Mesendoderm (in vitro differentiated cells): Measurements from ENCODE around the gene PLA2G4D.

Source experiments
- DNase-seq: peaks from one replicate; pipeline ENCODE4 v3.0.0; 2013
- H2AK5ac ChIP-seq: 2 replicates; pipeline ENCODE4 v1.6.1; 2013; ENCODE audit warnings: low read length, inconsistent platforms
- H2BK120ac ChIP-seq: 2 replicates; pipeline ENCODE4 v1.6.1; 2013; ENCODE audit warnings: low read depth, mild to moderate bottlenecking, low read length, moderate library complexity, mixed read lengths
- H2BK15ac ChIP-seq: replicated peaks from 2 replicates; pipeline ENCODE4 v1.6.1; 2013; ENCODE audit warnings: low read depth, mild to moderate bottlenecking, moderate library complexity
- H2BK5ac ChIP-seq: 2 replicates; pipeline ENCODE4 v1.6.1; 2013; ENCODE audit warnings: low read length, inconsistent platforms
- H3K18ac ChIP-seq: 2 replicates; pipeline ENCODE4 v1.6.1; 2013; ENCODE audit warnings: mild to moderate bottlenecking, low read length, mixed read lengths
- H3K23ac ChIP-seq: one replicate; pipeline ENCODE4 v1.6.1; 2013; ENCODE audit warnings: low read length
- H3K27ac ChIP-seq: 2 replicates; pipeline ENCODE4 v1.5.1; 2013; ENCODE audit warnings: low read depth, mild to moderate bottlenecking, inconsistent platforms, low read length, moderate library complexity
- H3K27me3 ChIP-seq: 2 replicates; pipeline ENCODE4 v1.6.1; 2013; ENCODE audit warnings: low read length, control low read depth, mild to moderate bottlenecking, inconsistent platforms; ENCODE audit not compliant: insufficient read depth, poor library complexity
- H3K36me3 ChIP-seq: 2 replicates; pipeline ENCODE4 v1.6.1; 2013; ENCODE audit warnings: low read length, inconsistent platforms; ENCODE audit not compliant: control insufficient read depth, insufficient read depth
- H3K4ac ChIP-seq: one replicate; pipeline ENCODE4 v1.6.1; 2013; ENCODE audit warnings: low read depth, mild to moderate bottlenecking, low read length, moderate library complexity
- H3K4me1 ChIP-seq: 2 replicates; pipeline ENCODE4 v1.6.1; 2013; ENCODE audit warnings: low read depth, low read length, inconsistent platforms; ENCODE audit not compliant: control insufficient read depth
- H3K4me2 ChIP-seq: 2 replicates; pipeline ENCODE4 v1.6.1; 2013; ENCODE audit warnings: low read length
- H3K4me3 ChIP-seq: 2 replicates; pipeline ENCODE4 v1.5.1; 2013; ENCODE audit warnings: mild to moderate bottlenecking, low read length
- H3K56ac ChIP-seq: one replicate; pipeline ENCODE4 v1.6.1; 2013; ENCODE audit warnings: low read length
- H3K79me1 ChIP-seq: 2 replicates; pipeline ENCODE4 v1.6.1; 2013; ENCODE audit warnings: low read length, inconsistent platforms
- H3K79me2 ChIP-seq: 2 replicates; pipeline ENCODE4 v1.6.1; 2013; ENCODE audit warnings: mild to moderate bottlenecking, low read length; ENCODE audit not compliant: control insufficient read depth, insufficient read depth
- H3K9ac ChIP-seq: 2 replicates; pipeline ENCODE4 v1.6.1; 2013; ENCODE audit warnings: low read length, inconsistent platforms
- H4K5ac ChIP-seq: one replicate; pipeline ENCODE4 v1.6.1; 2013; ENCODE audit warnings: low read length
- H4K8ac ChIP-seq: one replicate; pipeline ENCODE4 v1.6.1; 2013; ENCODE audit warnings: low read depth, mild to moderate bottlenecking, control low read depth, low read length, moderate library complexity
- WGBS: extraction: QIAGEN DNeasy Blood & Tissue Kit; methylation state at CpG from one replicate; pipeline ENCODE4 v1.1.7; 2013; ENCODE audit warnings: low lambda C conversion rate, missing lambda C conversion rate; ENCODE audit not compliant: insufficient coverage; ENCODE audit errors: extremely low coverage; 5-methylcytosine and 5-hydroxymethylcytosine counted together

PLA2G4D gene

GRCh38 chr15:42101861-42102260, 7.5 kb upstream of the PLA2G4D start:
- Histone ChIP-seq H2BK120ac (no peak overlapping the region), H3K27me3 (no peaks in the 10 kb centered on the region), H2BK15ac (no peak overlapping the region), H3K79me2 (no peaks in the 10 kb centered on the region), H3K4me2 (no peak overlapping the region), H3K27ac (no peak overlapping the region), H2BK5ac (no peak overlapping the region), H3K23ac (no peak overlapping the region), H4K5ac (no peak overlapping the region), H3K36me3 (no peaks in the 10 kb centered on the region), H3K4me1 (no peaks in the 10 kb centered on the region), H2AK5ac (no peak overlapping the region), H3K56ac (no peak overlapping the region), H3K9ac (no peak overlapping the region), H4K8ac (no peak overlapping the region), H3K79me1 (no peaks in the 10 kb centered on the region), H3K4ac (no peak overlapping the region), H3K18ac (no peak overlapping the region), H3K4me3 (no peak overlapping the region)
- no CpG with 5 or more reads among the region's 1 CpG for WGBS
- no peak for DNase-seq

DNA sequence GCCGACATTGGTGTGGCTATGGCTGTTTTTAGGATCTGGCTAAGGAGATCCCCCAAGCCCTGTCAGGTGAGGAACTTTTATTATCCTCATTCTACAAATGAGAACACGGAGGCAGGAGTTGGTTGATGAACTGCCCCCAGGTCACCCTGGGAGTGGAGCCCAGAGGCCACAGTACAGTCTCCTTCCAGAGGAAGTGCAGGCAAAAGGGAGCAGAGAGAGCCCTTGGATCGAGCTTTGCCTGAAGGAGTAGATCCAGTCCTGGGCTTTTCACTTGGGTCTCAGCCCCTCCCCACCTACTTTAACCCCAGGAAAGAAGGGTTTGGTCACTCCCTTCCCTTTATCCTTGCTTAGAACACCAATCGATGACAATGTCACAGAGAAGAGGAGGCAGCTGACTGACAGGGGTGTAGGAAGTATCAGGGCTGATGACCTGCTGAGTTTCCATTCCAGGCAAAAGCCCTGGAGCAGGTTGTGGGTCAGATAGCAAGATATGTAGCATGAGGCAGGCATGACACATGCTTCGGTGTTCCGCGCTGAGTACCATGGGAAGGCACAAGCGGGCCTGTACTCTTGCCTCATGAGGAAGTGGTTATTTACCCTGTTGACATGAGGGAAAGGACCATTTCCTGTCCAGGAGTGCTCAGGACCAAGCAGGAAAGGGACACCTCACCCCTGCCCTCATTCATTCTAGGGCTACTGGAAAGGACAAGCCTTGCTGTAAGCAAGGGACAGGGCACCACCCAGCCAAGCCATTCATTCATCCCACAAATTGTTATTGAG, 5.8 kb upstream of the PLA2G4D start:
- H3K4me3 ChIP-seq: no peak overlapping the region
- no CpG with 5 or more reads among the region's 8 CpGs for WGBS
- H4K5ac ChIP-seq: no peak overlapping the region
- H3K27me3 ChIP-seq: no peaks in the 10 kb centered on the region
- H3K56ac ChIP-seq: no peak overlapping the region
- no peak overlapping the region for H3K23ac ChIP-seq
- no peak overlapping the region for H2BK15ac ChIP-seq
- no peak overlapping the region for H2BK5ac ChIP-seq
- H3K9ac ChIP-seq: no peak overlapping the region
- no peaks in the 10 kb centered on the region for H3K4me1 ChIP-seq
- no peak overlapping the region for H2AK5ac ChIP-seq
- H3K18ac ChIP-seq: no peak overlapping the region
- no peak overlapping the region for H2BK120ac ChIP-seq
- no peak overlapping the region for H3K27ac ChIP-seq
- no peaks in the 10 kb centered on the region for H3K36me3 ChIP-seq
- no peak overlapping the region for H3K4ac ChIP-seq
- H3K79me2 ChIP-seq: no peaks in the 10 kb centered on the region
- DNase-seq: no peak
- no peaks in the 10 kb centered on the region for H3K79me1 ChIP-seq
- no peak overlapping the region for H4K8ac ChIP-seq
- H3K4me2 ChIP-seq: no peak overlapping the region

GRCh38 chr15:42097018-42097417, 2.7 kb upstream of the PLA2G4D start:
- Histone ChIP-seq H3K4me1 (peaks cover 7% of the 10 kb centered on the region), H2AK5ac (no peak overlapping the region), H4K8ac (no peak overlapping the region), H3K27me3 (no peaks in the 10 kb centered on the region), H3K36me3 (no peaks in the 10 kb centered on the region), H3K56ac (no peak overlapping the region), H3K18ac (no peak overlapping the region), H3K4me3 (no peak overlapping the region), H4K5ac (no peak overlapping the region), H3K27ac (no peak overlapping the region), H2BK5ac (no peak overlapping the region), H3K4me2 (no peak overlapping the region), H2BK120ac (no peak overlapping the region), H3K23ac (no peak overlapping the region), H2BK15ac (no peak overlapping the region), H3K79me1 (no peaks in the 10 kb centered on the region), H3K79me2 (no peaks in the 10 kb centered on the region), H3K9ac (no peak overlapping the region), H3K4ac (no peak overlapping the region)
- WGBS: no CpG with 5 or more reads among the region's 5 CpGs
- DNase-seq: no peak

DNA sequence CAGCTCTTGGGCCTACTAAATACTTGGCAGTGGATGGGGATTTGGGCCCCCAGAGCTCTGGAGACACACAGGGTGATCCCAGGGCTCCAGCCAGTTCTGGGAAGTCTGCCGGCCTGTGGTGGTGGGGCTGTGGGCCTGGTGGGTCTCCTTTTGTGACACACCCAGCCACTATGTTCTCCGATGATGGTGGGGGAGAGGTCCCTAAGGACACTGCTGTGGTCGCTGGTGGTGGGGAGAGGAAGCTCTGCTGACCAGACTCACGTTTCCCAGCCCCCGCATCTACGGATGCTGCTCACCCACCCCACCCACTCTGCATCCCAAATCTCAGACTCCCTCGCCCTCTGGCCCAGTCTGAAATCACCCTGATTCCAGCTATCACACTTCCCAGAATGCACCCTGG, 396 bp downstream of the PLA2G4D start:
- Histone ChIP-seq H3K56ac (no peak overlapping the region), H3K27me3 (no peaks in the 10 kb centered on the region), H3K27ac (no peak overlapping the region), H4K5ac (no peak overlapping the region), H2BK120ac (no peak overlapping the region), H3K79me1 (no peaks in the 10 kb centered on the region), H3K4me3 (no peak overlapping the region), H3K36me3 (no peaks in the 10 kb centered on the region), H3K79me2 (no peaks in the 10 kb centered on the region), H3K9ac (no peak overlapping the region), H3K4me1 (peaks cover 14% of the 10 kb centered on the region), H3K23ac (no peak overlapping the region), H3K18ac (no peak overlapping the region), H3K4me2 (no peak overlapping the region), H3K4ac (no peak overlapping the region), H4K8ac (no peak overlapping the region), H2AK5ac (no peak overlapping the region), H2BK15ac (no peak overlapping the region), H2BK5ac (no peak overlapping the region)
- DNase-seq: no peak
- WGBS: no CpG with 5 or more reads among the region's 7 CpGs

- Histone ChIP-seq H3K56ac (peak overlapping the region; percentile 59), H3K4me2 (no peak overlapping the region), H2BK5ac (peak overlapping the region; percentile 5), H3K4me3 (no peak overlapping the region), H3K36me3 (no peaks in the 10 kb centered on the region), H3K4me1 (peaks cover 14% of the 10 kb centered on the region), H3K27me3 (no peaks in the 10 kb centered on the region), H3K4ac (peak overlapping the region; percentile 1), H4K8ac (no peak overlapping the region), H3K79me2 (no peaks in the 10 kb centered on the region), H2AK5ac (peak overlapping the region; percentile 47), H3K27ac (peak overlapping the region; percentile 77), H3K79me1 (no peaks in the 10 kb centered on the region), H2BK120ac (peak overlapping the region; percentile 29), H4K5ac (no peak overlapping the region), H3K18ac (peak overlapping the region; percentile 56), H2BK15ac (no peak overlapping the region), H3K9ac (no peak overlapping the region), H3K23ac (no peak overlapping the region)
- peak; percentile 97 for DNase-seq
- WGBS: no CpG with 5 or more reads among the region's 21 CpGs
Measured at GRCh38 chr15:42092398-42093318, 1.7 kb downstream of the PLA2G4D start.
